GM12875 (cell line): ENCODE results near the gene ELMO1.

Experiments
- H3K4me3 ChIP-seq: one replicate; pipeline ENCODE4 v1.5.1; 2011; ENCODE audit warnings: low read depth, low read length, control low read depth
- CTCF ChIP-seq: IDR thresholded peaks from 2 replicates; pipeline ENCODE4 v1.5.1; 2011; ENCODE audit warnings: low read depth, mild to moderate bottlenecking, control low read depth, inconsistent platforms, low read length, moderate library complexity, borderline replicate concordance; ENCODE audit not compliant: insufficient read depth

ELMO1 gene

GRCh38 chr7:37235813-37236212 is 212.9 kb downstream of the ELMO1 start:
- no peak overlapping the region for H3K4me3 ChIP-seq
- no peak for TF ChIP-seq CTCF

GRCh38 chr7:37234928-37235327 is 213.7 kb downstream of the ELMO1 start:
- TF ChIP-seq CTCF = no peak; the same call in 1 of the 2 replicates
- H3K4me3 ChIP-seq = no peak overlapping the region

GRCh38 chr7:37234334-37234733 is 214.3 kb downstream of the ELMO1 start:
- no peak overlapping the region for H3K4me3 ChIP-seq
- no peak for TF ChIP-seq CTCF

- no peak for TF ChIP-seq CTCF
- H3K4me3 ChIP-seq = no peak overlapping the region
Measured at GRCh38 chr7:37231613-37232012, 217.1 kb downstream of the ELMO1 start.

GRCh38 chr7:37230221-37230620 is 218.4 kb downstream of the ELMO1 start:
- no peak overlapping the region for H3K4me3 ChIP-seq
- no peak for TF ChIP-seq CTCF

- no peak for TF ChIP-seq CTCF
- H3K4me3 ChIP-seq = no peak overlapping the region
Measured at GRCh38 chr7:37229381-37229780, 219.3 kb downstream of the ELMO1 start.

GRCh38 chr7:37225285-37225969 is 223.2 kb downstream of the ELMO1 start:
- H3K4me3 ChIP-seq = no peak overlapping the region
- TF ChIP-seq CTCF = no peak
